Naive B cell (primary cell): Measurements from ENCODE around the gene GGA2. TPM values are rescaled to one million over a fixed set of nuclear protein-coding genes. Genes with fewer than 3 reads are reported as not detected.

Experiments used
- ATAC-seq, 2 donors: fragments of 150-1000 bp; cut with Tn5 transposase; 2 replicates each; pipeline ENCODE4 v1.10.0; 2021; ENCODE audit warnings: low read depth in 2 of 2, mild to moderate bottlenecking in 2 of 2, moderate library complexity in 2 of 2
- DNase-seq: peaks from one replicate; pipeline ENCODE4 v3.0.0; 2022
- H3K27ac Mint-ChIP-seq, 6 donors: one replicate each; pipeline ENCODE4 v1.8.0; 2020 to 2022; ENCODE audit warnings: mild to moderate bottlenecking in 6 of 6, mixed read lengths in 6 of 6, moderate library complexity in 5 of 6, inconsistent platforms in 2 of 6
- H3K27me3 Mint-ChIP-seq, 3 donors: one replicate each; pipeline ENCODE4 v1.8.0; 2021 to 2022; ENCODE audit warnings: mixed read lengths in 3 of 3, mild to moderate bottlenecking in 1 of 3
- H3K36me3 Mint-ChIP-seq, 2 donors: one replicate each; pipeline ENCODE4 v1.8.0; 2020 to 2022; ENCODE audit warnings: mixed read lengths in 2 of 2, inconsistent platforms in 1 of 2, mild to moderate bottlenecking in 1 of 2
- H3K4me1 Mint-ChIP-seq, 3 donors: one replicate each; pipeline ENCODE4 v1.8.0; 2020 to 2022; ENCODE audit warnings: mixed read lengths in 3 of 3, inconsistent platforms in 1 of 3, mild to moderate bottlenecking in 1 of 3, moderate library complexity in 1 of 3
- H3K4me3 Mint-ChIP-seq, 8 donors: one replicate each; pipeline ENCODE4 v1.8.0; 2020 to 2022; ENCODE audit warnings: mild to moderate bottlenecking in 8 of 8, mixed read lengths in 8 of 8, moderate library complexity in 8 of 8, inconsistent platforms in 2 of 8
- H3K9me3 Mint-ChIP-seq, 7 donors: one replicate each; pipeline ENCODE4 v1.8.0; 2020 to 2022; ENCODE audit warnings: mixed read lengths in 7 of 7, mild to moderate bottlenecking in 5 of 7, inconsistent platforms in 2 of 7, moderate library complexity in 1 of 7
- polyA plus RNA-seq, 6 donors: library from polyadenylated mRNA; unstranded; fragments of 300-500 nt; fragmentation: Illumina TruSeq; gene quantifications; one replicate each; pipeline ENCODE4 v1.2.3, GENCODE V29; 2021; ENCODE audit warnings: low read depth in 6 of 6

The GGA2 gene
- polyA plus RNA-seq, 6 donors from 2014 or later, result 154 to 303 (median 222) TPM

DNA sequence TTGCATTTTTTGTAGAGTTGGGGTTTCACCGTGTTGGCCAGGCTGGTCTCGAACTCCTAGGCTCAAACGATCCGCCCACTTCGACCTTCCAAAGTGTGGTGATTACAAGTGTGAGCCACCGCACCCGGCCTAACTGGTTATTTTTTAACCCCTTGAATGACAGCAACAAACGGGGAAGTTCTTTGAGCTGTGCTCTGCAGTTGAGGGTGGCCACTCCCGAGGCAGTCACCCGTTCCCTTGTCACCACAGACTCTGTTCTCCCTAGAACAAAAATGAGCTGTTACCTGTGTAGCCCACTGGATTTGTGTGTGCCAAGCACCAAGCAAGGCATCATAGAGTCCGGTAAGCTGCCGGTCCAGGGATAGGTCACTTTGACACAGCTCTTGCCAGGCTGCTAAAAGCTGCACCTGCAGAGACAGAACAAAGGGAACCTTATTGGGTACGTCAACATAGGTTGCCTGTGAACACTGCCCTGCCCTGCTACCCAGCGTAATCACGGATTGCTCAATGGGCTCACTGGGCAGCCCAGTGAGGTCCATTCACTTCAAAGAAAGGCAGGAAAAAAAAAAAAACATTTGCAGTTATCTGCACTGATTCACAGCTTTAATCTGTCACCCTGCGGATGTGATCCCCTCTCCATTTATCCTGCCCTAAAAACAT lies 76.9 kb downstream of the GGA2 start:
- H3K27me3 Mint-ChIP-seq, result no peaks in the 10 kb centered on the region
- ATAC-seq (no peak), DNase-seq (no peak)
- H3K4me3 Mint-ChIP-seq, result no peak overlapping the region
- H3K36me3 Mint-ChIP-seq, result peaks cover 0 to 4% of the 10 kb centered on the region in 2 donors
- no peaks in the 10 kb centered on the region for H3K9me3 Mint-ChIP-seq
- no peak overlapping the region for H3K27ac Mint-ChIP-seq
- H3K4me1 Mint-ChIP-seq, result peaks cover 0 to 6% (median 0%) of the 10 kb centered on the region in 3 donors

DNA sequence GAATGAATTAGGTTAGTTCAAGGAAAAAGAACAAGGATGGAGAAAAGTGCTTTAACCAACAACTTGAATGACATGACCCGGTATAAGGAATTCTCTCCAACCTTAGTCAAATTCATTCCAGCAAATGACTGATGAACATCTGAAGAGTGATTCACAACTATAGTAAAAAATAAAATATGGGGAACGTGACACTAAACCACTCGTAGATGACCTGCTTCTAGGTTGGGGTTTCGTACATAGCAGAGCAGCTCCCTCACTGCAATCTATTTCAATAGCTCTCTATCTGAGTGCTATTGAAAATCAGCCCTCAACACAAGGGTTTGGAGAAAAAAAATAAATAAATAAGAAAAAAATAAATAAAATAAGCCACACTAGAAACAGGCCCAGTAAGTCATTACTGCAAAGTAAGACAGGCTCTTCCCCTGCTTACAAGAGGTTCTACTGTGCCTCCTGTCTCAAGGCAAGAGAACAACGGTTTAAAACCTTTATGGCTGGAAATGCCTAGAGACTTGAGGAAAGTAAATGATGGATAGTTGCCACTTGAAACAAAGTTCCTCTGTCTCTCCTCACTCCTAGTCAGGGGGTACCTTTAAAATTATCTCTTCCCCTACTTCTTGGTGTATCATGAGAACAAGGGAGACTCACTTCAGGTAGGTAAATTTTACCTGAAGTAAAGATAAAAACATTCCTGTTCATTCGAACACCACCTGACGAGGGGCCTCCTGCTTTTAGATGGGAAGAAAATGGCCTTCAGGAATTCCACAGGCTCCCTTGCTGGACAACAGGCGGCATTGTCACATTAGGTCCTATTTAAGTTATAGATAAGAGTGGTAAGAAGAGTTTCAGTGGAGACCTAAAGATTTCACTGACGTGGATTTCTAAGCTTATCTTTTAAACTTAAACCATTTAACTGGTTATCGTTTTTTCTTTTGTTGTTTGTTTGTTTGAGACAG lies 77.8 kb downstream of the GGA2 start:
- peaks cover 0 to 7% of the 10 kb centered on the region in 2 donors for H3K36me3 Mint-ChIP-seq
- peak overlapping the region in 2 of 6 donors; percentile 10 to 58 for H3K27ac Mint-ChIP-seq
- H3K4me1 Mint-ChIP-seq, result peaks cover 0 to 6% (median 2%) of the 10 kb centered on the region in 3 donors
- no peak for ATAC-seq
- DNase-seq, result no peak
- no peaks in the 10 kb centered on the region for H3K9me3 Mint-ChIP-seq
- H3K27me3 Mint-ChIP-seq, result no peaks in the 10 kb centered on the region
- H3K4me3 Mint-ChIP-seq, result no peak overlapping the region

DNA sequence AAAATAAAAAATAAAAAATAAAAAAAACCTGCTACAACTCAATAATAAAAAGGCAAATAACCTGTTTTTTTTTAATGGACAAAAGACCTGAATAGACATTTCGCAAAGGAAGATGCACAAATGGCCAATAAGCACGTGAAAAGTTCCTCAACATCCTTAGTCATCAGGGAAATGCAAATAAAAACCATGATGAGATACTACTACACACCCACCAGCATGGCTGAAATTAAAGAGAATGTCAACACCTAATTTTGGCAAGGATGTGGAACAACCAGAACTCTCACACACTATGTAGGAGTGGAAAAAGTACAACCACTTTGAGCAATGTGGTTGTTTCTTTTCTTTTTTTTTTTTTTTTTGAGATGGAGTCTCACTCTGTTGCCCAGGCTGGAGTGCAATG lies 81.9 kb downstream of the GGA2 start:
- no peaks in the 10 kb centered on the region for H3K9me3 Mint-ChIP-seq
- H3K36me3 Mint-ChIP-seq, result peaks cover 4 to 19% of the 10 kb centered on the region in 2 donors
- no peaks in the 10 kb centered on the region for H3K27me3 Mint-ChIP-seq
- H3K27ac Mint-ChIP-seq, result no peak overlapping the region
- ATAC-seq (no peak), DNase-seq (no peak)
- no peak overlapping the region for H3K4me3 Mint-ChIP-seq
- H3K4me1 Mint-ChIP-seq, result peaks cover 0 to 3% (median 0%) of the 10 kb centered on the region in 3 donors

DNA sequence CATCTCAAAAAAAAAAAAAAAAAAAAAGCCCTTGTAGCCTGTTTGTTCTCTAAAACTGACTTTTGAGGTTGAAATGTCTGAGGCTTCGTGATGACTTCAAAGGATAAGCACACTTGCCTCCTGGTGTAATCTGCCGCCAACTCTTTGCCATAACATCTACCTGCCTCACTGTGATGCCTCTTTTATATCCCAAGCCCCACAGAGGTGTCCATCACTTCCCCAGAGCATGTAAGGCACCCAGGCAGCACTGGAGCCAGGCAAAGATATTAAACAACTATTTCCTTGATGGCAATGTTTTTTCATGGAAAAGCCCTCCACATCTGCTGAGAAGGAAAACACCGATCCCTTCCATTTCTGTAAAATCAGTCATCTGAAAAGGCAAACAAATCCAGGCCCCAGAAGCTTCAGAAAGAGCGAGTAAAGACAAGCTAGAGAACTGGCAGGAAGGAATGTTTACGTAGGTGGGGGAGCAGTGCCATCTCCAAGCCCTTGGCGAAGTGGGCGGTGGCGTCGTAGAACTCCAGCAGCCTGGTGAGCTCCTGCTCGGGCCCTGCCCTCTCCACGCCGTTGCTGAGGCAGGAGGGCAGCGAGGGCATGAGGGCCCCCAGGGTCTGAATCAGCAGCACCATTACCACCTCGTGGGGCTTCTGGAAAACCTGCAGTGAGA lies 85.9 kb downstream of the GGA2 start:
- peaks cover 7 to 17% of the 10 kb centered on the region in 2 donors for H3K36me3 Mint-ChIP-seq
- no peaks in the 10 kb centered on the region for H3K27me3 Mint-ChIP-seq
- H3K27ac Mint-ChIP-seq, result peak overlapping the region in 1 of 6 donors; percentile 59
- peaks cover 0 to 3% (median 0%) of the 10 kb centered on the region in 3 donors for H3K4me1 Mint-ChIP-seq
- no peak for DNase-seq
- no peak overlapping the region for H3K4me3 Mint-ChIP-seq
- no peak for ATAC-seq
- no peaks in the 10 kb centered on the region for H3K9me3 Mint-ChIP-seq

DNA sequence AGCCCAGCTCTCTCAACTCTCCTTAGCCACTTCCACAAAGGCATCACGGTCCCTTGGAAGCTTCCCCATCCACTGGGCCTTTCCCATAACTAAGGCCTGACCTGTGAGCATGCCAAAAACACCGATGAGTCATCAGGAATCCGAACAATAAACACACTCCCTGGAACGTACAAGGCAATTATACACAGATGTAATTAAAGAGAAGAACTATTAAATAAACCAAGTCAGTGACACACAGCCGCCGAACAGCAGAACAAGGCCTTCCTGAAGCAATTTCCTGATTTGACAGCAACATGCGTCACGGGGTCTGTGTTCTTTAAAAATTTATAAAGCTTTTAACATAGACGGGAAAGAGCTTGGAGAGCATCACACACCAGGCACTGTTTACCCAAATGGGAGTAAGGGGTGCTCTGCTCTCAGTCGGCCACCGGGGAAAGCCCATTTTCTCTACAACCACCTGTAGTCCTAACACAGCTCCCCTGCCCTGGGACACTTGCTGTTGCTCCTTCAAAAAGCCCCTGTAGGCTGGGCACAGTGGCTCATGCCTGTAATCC lies 86.7 kb downstream of the GGA2 start:
- ATAC-seq (no peak), DNase-seq (no peak)
- H3K27ac Mint-ChIP-seq, result no peak overlapping the region
- H3K4me1 Mint-ChIP-seq, result peaks cover 0 to 3% (median 0%) of the 10 kb centered on the region in 3 donors
- H3K9me3 Mint-ChIP-seq, result no peaks in the 10 kb centered on the region
- peaks cover 7 to 17% of the 10 kb centered on the region in 2 donors for H3K36me3 Mint-ChIP-seq
- H3K4me3 Mint-ChIP-seq, result no peak overlapping the region
- H3K27me3 Mint-ChIP-seq, result no peaks in the 10 kb centered on the region

DNA sequence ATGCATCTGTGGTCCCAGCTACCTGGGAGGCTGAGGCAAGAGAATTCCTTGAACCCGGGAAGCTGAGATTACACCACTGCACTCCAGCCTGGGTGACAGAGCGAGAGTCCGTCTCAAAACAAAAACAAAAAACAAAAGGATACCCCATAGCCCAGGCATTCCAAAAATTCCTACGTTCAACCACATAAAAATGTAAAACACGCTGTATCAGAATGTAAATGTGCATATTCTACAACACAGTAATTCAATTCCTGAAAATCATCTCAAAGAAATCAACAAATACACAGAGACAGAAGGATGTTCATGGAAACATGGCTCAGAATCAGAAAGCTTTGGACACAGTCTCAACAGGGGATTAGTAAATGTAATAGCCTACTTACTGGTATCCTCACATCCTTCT lies 90.3 kb downstream of the GGA2 start:
- Mint-ChIP-seq H3K9me3 (no peaks in the 10 kb centered on the region), H3K27me3 (no peaks in the 10 kb centered on the region), H3K27ac (peak overlapping the region in 1 of 6 donors; percentile 72), H3K36me3 (peaks cover 5 to 15% of the 10 kb centered on the region in 2 donors), H3K4me3 (peak overlapping the region in 1 of 8 donors; percentile 10), H3K4me1 (no peaks in the 10 kb centered on the region)
- DNase-seq, result no peak
- ATAC-seq, result no peak

DNA sequence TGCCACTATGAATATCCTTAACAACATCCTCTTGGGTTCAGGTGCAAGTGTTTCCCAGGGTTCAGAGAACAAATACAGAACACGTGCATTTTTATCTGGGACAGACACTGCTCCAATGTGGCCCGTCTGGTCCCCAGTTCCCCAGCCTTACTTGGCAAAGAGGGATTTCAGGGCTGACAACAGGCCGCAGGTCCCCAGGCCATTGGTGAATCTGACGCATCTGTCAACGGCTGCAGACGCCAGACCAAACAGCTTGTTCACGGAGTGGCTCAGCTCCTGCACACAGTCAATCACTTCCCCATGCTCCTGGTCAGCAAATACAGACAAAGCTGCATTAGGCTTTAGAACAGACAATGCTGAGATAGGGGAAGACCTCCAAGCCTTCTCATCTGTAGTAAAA lies 93.5 kb downstream of the GGA2 start:
- ATAC-seq, result no peak
- Mint-ChIP-seq H3K36me3 (peaks cover 0 to 17% of the 10 kb centered on the region in 2 donors), H3K4me3 (no peak overlapping the region)

DNA sequence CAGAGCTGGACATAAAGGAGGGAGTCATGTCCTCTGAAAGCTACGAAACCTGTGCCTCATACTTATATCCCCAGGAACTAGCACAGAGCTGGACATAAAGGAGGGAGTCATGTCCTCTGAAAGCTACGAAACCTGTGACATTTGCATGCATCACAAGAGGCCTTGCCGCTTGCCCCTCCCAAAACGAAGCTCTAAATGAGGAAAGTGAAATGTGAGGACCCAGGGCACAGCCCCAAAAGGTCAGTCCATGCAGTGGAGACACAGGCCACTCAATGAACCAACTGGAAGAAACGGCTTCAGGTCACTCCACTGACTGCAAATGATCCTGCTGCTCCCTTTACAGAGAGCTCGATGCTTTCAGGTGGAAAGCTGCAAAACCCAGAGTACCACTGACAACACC lies 95.6 kb downstream of the GGA2 start:
- H3K27me3 Mint-ChIP-seq, result no peaks in the 10 kb centered on the region
- no peak for DNase-seq
- H3K4me3 Mint-ChIP-seq, result no peak overlapping the region
- peaks cover 0 to 26% of the 10 kb centered on the region in 2 donors for H3K36me3 Mint-ChIP-seq
- H3K9me3 Mint-ChIP-seq, result no peaks in the 10 kb centered on the region
- ATAC-seq, result no peak
- peak overlapping the region in 1 of 6 donors; percentile 76 for H3K27ac Mint-ChIP-seq
- H3K4me1 Mint-ChIP-seq, result no peaks in the 10 kb centered on the region

More for the DNA sequence above, 93.5 kb downstream of the GGA2 start:
- no peaks in the 10 kb centered on the region for H3K4me1 Mint-ChIP-seq
- H3K27ac Mint-ChIP-seq, result no peak overlapping the region
- no peaks in the 10 kb centered on the region for H3K9me3 Mint-ChIP-seq
- no peaks in the 10 kb centered on the region for H3K27me3 Mint-ChIP-seq
- DNase-seq, result no peak

Other genes with a start within 250 kb of the GGA2 start
- gene SCNN1B, start 208.2 kb downstream of the GGA2 start, polyA plus RNA-seq, result not detected
- gene COG7, start 57.3 kb downstream of the GGA2 start, polyA plus RNA-seq, result 10 to 100 TPM in 1 of 6 donors, 1 to 10 TPM in 5; 5.8 to 19.3 (median 8.8) TPM
- 10 to 100 TPM in 2 of 6 donors, 1 to 10 TPM in 4; 3.8 to 15.0 (median 8.2) TPM for gene EARS2, start 46.9 kb upstream of the GGA2 start, polyA plus RNA-seq
- gene UBFD1, start 47.2 kb upstream of the GGA2 start, polyA plus RNA-seq, result 10 to 100 TPM in 5 of 6 donors, 1 to 10 TPM in 1; 8.8 to 20.1 (median 12.7) TPM
- gene NDUFAB1, start 85.8 kb upstream of the GGA2 start, polyA plus RNA-seq, result 100 to 1,000 TPM; 159 to 221 (median 172) TPM
- gene PALB2, start 130.8 kb upstream of the GGA2 start, polyA plus RNA-seq, result 1 to 10 TPM; 2.4 to 10.0 (median 6.2) TPM
- 10 to 100 TPM; 28.0 to 61.6 (median 48.4) TPM for gene DCTN5, start 131.0 kb upstream of the GGA2 start, polyA plus RNA-seq
- under 1 TPM in 3 of 6 donors, not detected in 3; 0.27 to 0.96 (median 0.45) TPM for gene PLK1, start 168.4 kb upstream of the GGA2 start, polyA plus RNA-seq
- gene ERN2, start 202.7 kb upstream of the GGA2 start, polyA plus RNA-seq, result not detected
- gene CHP2, start 244.5 kb upstream of the GGA2 start, polyA plus RNA-seq, result not detected